Measurements from ENCODE around the gene SH3BP4. TPM values are rescaled to one million over a fixed set of nuclear protein-coding genes. Genes with fewer than 3 reads are reported as not detected.

SH3BP4 gene
- total RNA-seq, 1 experiment from 2014 or later, result not detected

- no peak for DNase-seq
- Histone ChIP-seq H4K20me1 (ENCODE audit: insufficient read depth, low read depth, low read length) (no peaks in the 10 kb centered on the region), H3K4me3 (ENCODE audit: low read length) (no peak overlapping the region), H3K9me2 (replicated peaks; ENCODE audit: insufficient read depth, low read length) (no peaks in the 10 kb centered on the region), H3K27me3 (ENCODE audit: low read length) (no peaks in the 10 kb centered on the region), H3K79me2 (ENCODE audit: low read length) (no peaks in the 10 kb centered on the region), H3K27ac (ENCODE audit: low read length) (no peak overlapping the region), H2AFZ (ENCODE audit: low read length) (no peak overlapping the region), H3K9me3 (ENCODE audit: low read length) (no peaks in the 10 kb centered on the region), H3K9ac (ENCODE audit: low read length) (no peak overlapping the region), H3K36me3 (ENCODE audit: insufficient read depth, low read length) (no peaks in the 10 kb centered on the region), H3K4me1 (ENCODE audit: low read length) (no peaks in the 10 kb centered on the region), H3K4me2 (ENCODE audit: low read depth, low read length, poor library complexity, severe bottlenecking) (no peak overlapping the region)
Observed at GRCh38 chr2:234967201-234967869, 15.5 kb downstream of the SH3BP4 start.

GRCh38 chr2:234967870-234968208 is 16.0 kb downstream of the SH3BP4 start:
- Histone ChIP-seq H3K4me1 (ENCODE audit: low read length) (no peaks in the 10 kb centered on the region), H3K9me3 (ENCODE audit: low read length) (no peaks in the 10 kb centered on the region), H3K79me2 (ENCODE audit: low read length) (no peaks in the 10 kb centered on the region), H2AFZ (ENCODE audit: low read length) (no peak overlapping the region), H3K27ac (ENCODE audit: low read length) (no peak overlapping the region), H4K20me1 (ENCODE audit: insufficient read depth, low read depth, low read length) (no peaks in the 10 kb centered on the region), H3K36me3 (ENCODE audit: insufficient read depth, low read length) (no peaks in the 10 kb centered on the region), H3K27me3 (ENCODE audit: low read length) (no peaks in the 10 kb centered on the region), H3K9me2 (replicated peaks; ENCODE audit: insufficient read depth, low read length) (no peaks in the 10 kb centered on the region), H3K9ac (ENCODE audit: low read length) (no peak overlapping the region), H3K4me3 (ENCODE audit: low read length) (no peak overlapping the region), H3K4me2 (ENCODE audit: low read depth, low read length, poor library complexity, severe bottlenecking) (no peak overlapping the region)
- DNase-seq, result no peak

GRCh38 chr2:234968631-234969305 is 17.0 kb downstream of the SH3BP4 start:
- Histone ChIP-seq H4K20me1 (ENCODE audit: insufficient read depth, low read depth, low read length) (no peaks in the 10 kb centered on the region), H3K36me3 (ENCODE audit: insufficient read depth, low read length) (no peaks in the 10 kb centered on the region), H3K4me1 (ENCODE audit: low read length) (no peaks in the 10 kb centered on the region), H2AFZ (ENCODE audit: low read length) (no peak overlapping the region), H3K79me2 (ENCODE audit: low read length) (no peaks in the 10 kb centered on the region), H3K9me3 (ENCODE audit: low read length) (no peaks in the 10 kb centered on the region), H3K27me3 (ENCODE audit: low read length) (no peaks in the 10 kb centered on the region), H3K4me2 (ENCODE audit: low read depth, low read length, poor library complexity, severe bottlenecking) (no peak overlapping the region), H3K4me3 (ENCODE audit: low read length) (no peak overlapping the region), H3K27ac (ENCODE audit: low read length) (no peak overlapping the region), H3K9ac (ENCODE audit: low read length) (no peak overlapping the region), H3K9me2 (replicated peaks; ENCODE audit: insufficient read depth, low read length) (no peaks in the 10 kb centered on the region)
- DNase-seq, result no peak

GRCh38 chr2:234969306-234970098 is 17.7 kb downstream of the SH3BP4 start:
- Histone ChIP-seq H4K20me1 (ENCODE audit: insufficient read depth, low read depth, low read length) (no peaks in the 10 kb centered on the region), H3K4me1 (ENCODE audit: low read length) (no peaks in the 10 kb centered on the region), H3K4me3 (ENCODE audit: low read length) (no peak overlapping the region), H3K9me3 (ENCODE audit: low read length) (no peaks in the 10 kb centered on the region), H3K9me2 (replicated peaks; ENCODE audit: insufficient read depth, low read length) (no peaks in the 10 kb centered on the region), H2AFZ (ENCODE audit: low read length) (no peak overlapping the region), H3K36me3 (ENCODE audit: insufficient read depth, low read length) (no peaks in the 10 kb centered on the region), H3K27me3 (ENCODE audit: low read length) (no peaks in the 10 kb centered on the region), H3K27ac (ENCODE audit: low read length) (no peak overlapping the region), H3K4me2 (ENCODE audit: low read depth, low read length, poor library complexity, severe bottlenecking) (no peak overlapping the region), H3K9ac (ENCODE audit: low read length) (no peak overlapping the region), H3K79me2 (ENCODE audit: low read length) (no peaks in the 10 kb centered on the region)
- DNase-seq, result no peak

- Histone ChIP-seq H3K9ac (ENCODE audit: low read length) (no peak overlapping the region), H4K20me1 (ENCODE audit: insufficient read depth, low read depth, low read length) (no peaks in the 10 kb centered on the region), H3K4me2 (ENCODE audit: low read depth, low read length, poor library complexity, severe bottlenecking) (no peak overlapping the region)
Observed at GRCh38 chr2:234970099-234970440, 18.3 kb downstream of the SH3BP4 start.

GRCh38 chr2:234970477-234970882 is 18.7 kb downstream of the SH3BP4 start:
- no peaks in the 10 kb centered on the region for H3K9me2 ChIP-seq (replicated peaks; ENCODE audit: insufficient read depth, low read length)
- H3K9ac ChIP-seq (ENCODE audit: low read length), result no peak overlapping the region
- H3K27me3 ChIP-seq (ENCODE audit: low read length), result no peaks in the 10 kb centered on the region
- no peaks in the 10 kb centered on the region for H4K20me1 ChIP-seq (ENCODE audit: insufficient read depth, low read depth, low read length)
- no peaks in the 10 kb centered on the region for H3K36me3 ChIP-seq (ENCODE audit: insufficient read depth, low read length)
- no peaks in the 10 kb centered on the region for H3K9me3 ChIP-seq (ENCODE audit: low read length)
- no peaks in the 10 kb centered on the region for H3K79me2 ChIP-seq (ENCODE audit: low read length)
- no peak overlapping the region for H3K4me3 ChIP-seq (ENCODE audit: low read length)
- H3K27ac ChIP-seq (ENCODE audit: low read length), result no peak overlapping the region
- H2AFZ ChIP-seq (ENCODE audit: low read length), result no peak overlapping the region
- H3K4me2 ChIP-seq (ENCODE audit: low read depth, low read length, poor library complexity, severe bottlenecking), result no peak overlapping the region
- DNase-seq, result no peak
- H3K4me1 ChIP-seq (ENCODE audit: low read length), result no peaks in the 10 kb centered on the region

More at GRCh38 chr2:234970099-234970440, 18.3 kb downstream of the SH3BP4 start:
- Histone ChIP-seq H3K79me2 (ENCODE audit: low read length) (no peaks in the 10 kb centered on the region), H3K4me3 (ENCODE audit: low read length) (no peak overlapping the region), H3K9me2 (replicated peaks; ENCODE audit: insufficient read depth, low read length) (no peaks in the 10 kb centered on the region), H3K27ac (ENCODE audit: low read length) (no peak overlapping the region), H3K27me3 (ENCODE audit: low read length) (no peaks in the 10 kb centered on the region), H3K9me3 (ENCODE audit: low read length) (no peaks in the 10 kb centered on the region), H3K4me1 (ENCODE audit: low read length) (no peaks in the 10 kb centered on the region), H2AFZ (ENCODE audit: low read length) (no peak overlapping the region), H3K36me3 (ENCODE audit: insufficient read depth, low read length) (no peaks in the 10 kb centered on the region)
- no peak for DNase-seq

GRCh38 chr2:234971496-234971895 is 19.7 kb downstream of the SH3BP4 start:
- Histone ChIP-seq H4K20me1 (ENCODE audit: insufficient read depth, low read depth, low read length) (no peaks in the 10 kb centered on the region), H3K79me2 (ENCODE audit: low read length) (no peaks in the 10 kb centered on the region), H3K9me3 (ENCODE audit: low read length) (no peaks in the 10 kb centered on the region), H3K36me3 (ENCODE audit: insufficient read depth, low read length) (no peaks in the 10 kb centered on the region), H3K9ac (ENCODE audit: low read length) (no peak overlapping the region), H3K4me1 (ENCODE audit: low read length) (no peaks in the 10 kb centered on the region), H3K4me3 (ENCODE audit: low read length) (no peak overlapping the region), H3K27ac (ENCODE audit: low read length) (no peak overlapping the region), H3K9me2 (replicated peaks; ENCODE audit: insufficient read depth, low read length) (no peaks in the 10 kb centered on the region), H3K27me3 (ENCODE audit: low read length) (no peaks in the 10 kb centered on the region), H3K4me2 (ENCODE audit: low read depth, low read length, poor library complexity, severe bottlenecking) (no peak overlapping the region), H2AFZ (ENCODE audit: low read length) (no peak overlapping the region)
- no peak for DNase-seq

GRCh38 chr2:234973008-234973407 is 21.2 kb downstream of the SH3BP4 start:
- no peaks in the 10 kb centered on the region for H3K79me2 ChIP-seq (ENCODE audit: low read length)

More at GRCh38 chr2:234973008-234973407, 21.2 kb downstream of the SH3BP4 start:
- no peak overlapping the region for H3K27ac ChIP-seq (ENCODE audit: low read length)
- no peaks in the 10 kb centered on the region for H4K20me1 ChIP-seq (ENCODE audit: insufficient read depth, low read depth, low read length)
- no peak overlapping the region for H3K4me3 ChIP-seq (ENCODE audit: low read length)
- no peaks in the 10 kb centered on the region for H3K36me3 ChIP-seq (ENCODE audit: insufficient read depth, low read length)
- H3K9me2 ChIP-seq (replicated peaks; ENCODE audit: insufficient read depth, low read length), result no peaks in the 10 kb centered on the region
- no peaks in the 10 kb centered on the region for H3K27me3 ChIP-seq (ENCODE audit: low read length)
- no peaks in the 10 kb centered on the region for H3K4me1 ChIP-seq (ENCODE audit: low read length)
- no peaks in the 10 kb centered on the region for H3K9me3 ChIP-seq (ENCODE audit: low read length)
- DNase-seq, result no peak
- H2AFZ ChIP-seq (ENCODE audit: low read length), result no peak overlapping the region
- H3K9ac ChIP-seq (ENCODE audit: low read length), result no peak overlapping the region
- no peak overlapping the region for H3K4me2 ChIP-seq (ENCODE audit: low read depth, low read length, poor library complexity, severe bottlenecking)

All from Karpas-422 (cell line).